ENCODE results near the gene PMM1. TPM values are rescaled to one million over a fixed set of nuclear protein-coding genes. Genes with fewer than 3 reads are reported as not detected.
A peak's percentile ranks its signal among the peaks of the same experiment; 100 is the strongest.

Gene PMM1
- polyA plus RNA-seq (55.5 and 61.6 TPM in 2 replicates), polyA minus RNA-seq (20.9 and 23.3 TPM in 2 replicates)

- H3K4me3 ChIP-seq (ENCODE audit: low read length), result peak within 1 kb of the TSS; percentile 100
- H3K27me3 ChIP-seq (ENCODE audit: insufficient read depth, low read depth, low read length), result no peaks in the 10 kb centered on the region
Measured at GRCh38 chr22:41589391-41590241, at the start of gene PMM1. Gene PMM1 (minus strand): TSS chr22:41589840. CDS start chr22:41589805, 35 bp downstream.

More at GRCh38 chr22:41589391-41590241, at the start of gene PMM1:
- H3K9me2 ChIP-seq (ENCODE audit: insufficient read depth, low read length), result no peaks in the 10 kb centered on the region
- no peaks in the 10 kb centered on the region for H3K36me3 ChIP-seq (ENCODE audit: insufficient read depth, low read length)
- no peak for TF ChIP-seq EP300 (conservative IDR thresholded peaks at IDR 0.05; ENCODE audit: poor library complexity, severe bottlenecking)
- TF ChIP-seq RAD21 (conservative IDR thresholded peaks at IDR 0.05), result peak; percentile 49
- no peak for TF ChIP-seq EZH2 (IDR thresholded peaks at IDR 0.05; ENCODE audit: borderline replicate concordance, insufficient read depth, low read length, poor library complexity, severe bottlenecking)
- peak; percentile 83 for TF ChIP-seq MXI1 (conservative IDR thresholded peaks at IDR 0.05; ENCODE audit: poor library complexity, severe bottlenecking)
- peak; percentile 84 for TF ChIP-seq TAF1 (IDR thresholded peaks at IDR 0.05; ENCODE audit: low read depth)
- TF ChIP-seq SMC3 (conservative IDR thresholded peaks at IDR 0.05; ENCODE audit: poor library complexity), result peak; percentile 61
- TF ChIP-seq POLR2AphosphoS5 (IDR thresholded peaks at IDR 0.05), result peak; percentile 94
- no peak for TF ChIP-seq REST (IDR thresholded peaks at IDR 0.05; ENCODE audit: borderline replicate concordance)
- peak; percentile 36 for TF ChIP-seq CTCF (IDR thresholded peaks at IDR 0.05; ENCODE audit: poor library complexity, severe bottlenecking)
- peak within 1 kb of the TSS; percentile 73 for H2AFZ ChIP-seq (ENCODE audit: low read depth, low read length)
- no peaks in the 10 kb centered on the region for H3K9me3 ChIP-seq (ENCODE audit: low read length)
- H3K27ac ChIP-seq (ENCODE audit: low read length), result peak within 1 kb of the TSS; percentile 82
- H3K9ac ChIP-seq (ENCODE audit: low read length), result peak within 1 kb of the TSS; percentile 89
- peak within 1 kb of the TSS; percentile 94 for H3K4me2 ChIP-seq (ENCODE audit: low read length)
- no peaks in the 10 kb centered on the region for H3F3A ChIP-seq (ENCODE audit: insufficient read depth, low read length, poor library complexity, severe bottlenecking)
- H3K79me2 ChIP-seq (replicated peaks; ENCODE audit: insufficient read depth, low read length), result peaks cover 5% of the 10 kb centered on the region
- no peaks in the 10 kb centered on the region for H4K20me1 ChIP-seq (ENCODE audit: insufficient read depth)

Data from neural cell (in vitro differentiated cells).